SK-N-SH (cell line): ENCODE measurements around the gene AKAP6. TPM values are rescaled to one million over a fixed set of nuclear protein-coding genes. Genes with fewer than 3 reads are reported as not detected.

Experiments used
- CTCF ChIA-PET: fragments of 300-600, 350-600 bp; formaldehyde crosslinking; extraction: SDS; loops from one replicate; lab custom pipeline; 2021; lab: Yijun Ruan, JAX
- POLR2A ChIA-PET: fragments of 350-600 bp; sonication (Branson Sonifier 250); formaldehyde crosslinking; extraction: SDS; loops from one replicate; lab custom pipeline; 2020; ENCODE audit warnings: antibody characterized with exemption, inconsistent platforms; lab: Yijun Ruan, JAX
- DNase-seq: peaks from one replicate; pipeline ENCODE4 v3.0.0; 2012
- H2AFZ ChIP-seq: fragments of 200-600 bp; sonication (generic); 2 replicates; pipeline ENCODE4 v1.8.1; 2016; ENCODE audit warnings: antibody characterized with exemption, mild to moderate bottlenecking, low read depth
- H3F3A ChIP-seq: fragments of 200-600 bp; sonication (generic); replicated peaks from 2 replicates; pipeline ENCODE3; 2016; ENCODE audit warnings: antibody characterized with exemption, mild to moderate bottlenecking; ENCODE audit not compliant: insufficient read depth
- H3K27ac ChIP-seq, 2 experiments: fragments of 200-500 bp in 1 of 2; fragments of 200-600 bp in 1 of 2; sonication (Bioruptor generic) in 1 of 2; sonication (generic), shearing (Covaris generic) in 1 of 2; 2 replicates each; pipeline versions ENCODE4 v1.5.1 to v1.6.1; 2014 to 2016; ENCODE audit warnings: low read depth in 2 of 2, inconsistent platforms in 1 of 2, low read length in 1 of 2, mild to moderate bottlenecking in 1 of 2, mixed read lengths in 1 of 2
- H3K27me3 ChIP-seq: fragments of 200-600 bp; sonication (generic), shearing (Covaris generic); 2 replicates; pipeline ENCODE4 v1.6.1; 2016; ENCODE audit warnings: mixed run types; ENCODE audit not compliant: insufficient read depth
- H3K36me3 ChIP-seq, 2 experiments: fragments of 200-500 bp in 1 of 2; fragments of 200-600 bp in 1 of 2; sonication (Bioruptor generic) in 1 of 2; sonication (generic) in 1 of 2; replicated peaks in 1 of 2; 2 replicates each; pipeline versions ENCODE3 to v1.5.1; 2014 to 2016; ENCODE audit warnings: low read length in 1 of 2, mild to moderate bottlenecking in 1 of 2; ENCODE audit not compliant: insufficient read depth in 2 of 2, control insufficient read depth in 1 of 2
- H3K4me1 ChIP-seq, 2 experiments: fragments of 200-500 bp in 1 of 2; fragments of 200-600 bp in 1 of 2; sonication (Bioruptor generic) in 1 of 2; sonication (generic), shearing (Covaris generic) in 1 of 2; 2 replicates each; pipeline versions ENCODE4 v1.5.1 to v1.6.1; 2014 to 2016; ENCODE audit warnings: low read depth in 1 of 2, low read length in 1 of 2, mixed run types in 1 of 2; ENCODE audit not compliant: insufficient read depth in 2 of 2, control insufficient read depth in 1 of 2
- H3K4me2 ChIP-seq: fragments of 200-600 bp; sonication (generic), shearing (Covaris generic); 2 replicates; pipeline ENCODE4 v1.6.1; 2017; ENCODE audit warnings: mixed run types
- H3K4me3 ChIP-seq, 2 experiments: fragments of 200-500 bp in 1 of 2; fragments of 200-600 bp in 1 of 2; sonication (Bioruptor generic) in 1 of 2; sonication (generic), shearing (Covaris generic) in 1 of 2; 2 replicates each; pipeline versions ENCODE4 v1.5.1 to v1.8.1; 2014 to 2016; ENCODE audit warnings: low read depth in 2 of 2, inconsistent platforms in 1 of 2, low read length in 1 of 2, mild to moderate bottlenecking in 1 of 2, mixed read lengths in 1 of 2, moderate library complexity in 1 of 2
- H3K79me2 ChIP-seq: fragments of 200-600 bp; sonication (generic); 2 replicates; pipeline ENCODE4 v1.8.1; 2017; ENCODE audit warnings: mild to moderate bottlenecking; ENCODE audit not compliant: insufficient read depth
- H3K9ac ChIP-seq: fragments of 200-600 bp; sonication (generic); 2 replicates; pipeline ENCODE4 v1.6.1; 2017; ENCODE audit warnings: mixed run types
- H3K9me2 ChIP-seq: fragments of 200-600 bp; sonication (generic); 2 replicates; pipeline ENCODE4 v1.6.1; 2017; ENCODE audit warnings: mixed run types
- H3K9me3 ChIP-seq: fragments of 200-600 bp; sonication (generic); 2 replicates; pipeline ENCODE4 v1.6.1; 2017; ENCODE audit warnings: mixed run types, mild to moderate bottlenecking, moderate library complexity
- H4K20me1 ChIP-seq: fragments of 200-600 bp; sonication (generic); 2 replicates; pipeline ENCODE4 v1.6.1; 2017; ENCODE audit warnings: mild to moderate bottlenecking, mixed run types; ENCODE audit not compliant: insufficient read depth
- ELF1 ChIP-seq: IDR thresholded peaks from 2 replicates; pipeline ENCODE4 v1.4.0; 2012
- EP300 ChIP-seq, 2 experiments: IDR thresholded peaks; 2 replicates each; pipeline versions ENCODE4 v1.4.0 to v1.6.1; 2012; ENCODE audit warnings: borderline replicate concordance in 1 of 2, low read depth in 1 of 2, low read length in 1 of 2
- EZH2phosphoT487 ChIP-seq: fragments of 200-600 bp; sonication (generic); IDR thresholded peaks from 2 replicates; pipeline ENCODE4 v1.6.1; 2017; ENCODE audit warnings: low read depth, mixed run types, mild to moderate bottlenecking, antibody characterized with exemption, moderate library complexity, borderline replicate concordance
- FOSL2 ChIP-seq: IDR thresholded peaks from 2 replicates; pipeline ENCODE4 v1.4.0; 2012; ENCODE audit warnings: low read depth, mild to moderate bottlenecking, moderate library complexity, borderline replicate concordance
- FOXJ3 ChIP-seq: sonication (generic); formaldehyde crosslinking; IDR thresholded peaks from 2 replicates; pipeline ENCODE4 v1.5.1; 2020; ENCODE audit warnings: mild to moderate bottlenecking, missing genetic modification reagents
- FOXM1 ChIP-seq: IDR thresholded peaks from 2 replicates; pipeline ENCODE4 v1.4.0; 2012; ENCODE audit warnings: low read depth, mild to moderate bottlenecking
- GABPA ChIP-seq: IDR thresholded peaks from 2 replicates; pipeline ENCODE4 v1.4.0; 2012; ENCODE audit warnings: low read depth, mild to moderate bottlenecking
- JUND ChIP-seq: IDR thresholded peaks from 2 replicates; pipeline ENCODE4 v1.4.0; 2012
- MEF2A ChIP-seq: IDR thresholded peaks from 2 replicates; pipeline ENCODE4 v1.4.0; 2012; ENCODE audit warnings: low read depth, borderline replicate concordance
- MXI1 ChIP-seq: IDR thresholded peaks from 2 replicates; pipeline ENCODE4 v1.6.1; 2012; ENCODE audit warnings: mild to moderate bottlenecking, low read depth, low read length, improper control_type of control experiment
- PBX3 ChIP-seq: IDR thresholded peaks from 2 replicates; pipeline ENCODE4; 2012
- RCOR1 ChIP-seq: fragments of 150-350 bp; IDR thresholded peaks from 2 replicates; pipeline ENCODE4 v1.6.1; 2017; ENCODE audit warnings: antibody characterized with exemption, low read length
- RXRA ChIP-seq: IDR thresholded peaks from 2 replicates; pipeline ENCODE4 v1.4.0; 2012; ENCODE audit warnings: low read depth, mild to moderate bottlenecking, borderline replicate concordance
- SIN3A ChIP-seq: IDR thresholded peaks from 2 replicates; pipeline ENCODE4 v1.6.1; 2012; ENCODE audit warnings: low read depth, mild to moderate bottlenecking, low read length, moderate library complexity, borderline replicate concordance
- SMC3 ChIP-seq: IDR thresholded peaks from 2 replicates; pipeline ENCODE4 v1.6.1; 2012; ENCODE audit warnings: low read depth, low read length, improper control_type of control experiment
- TAF1 ChIP-seq: IDR thresholded peaks from 2 replicates; pipeline ENCODE4 v1.6.1; 2012; ENCODE audit warnings: low read depth, mild to moderate bottlenecking, low read length, moderate library complexity, borderline replicate concordance
- TCF12 ChIP-seq: IDR thresholded peaks from 2 replicates; pipeline ENCODE4 v1.4.0; 2012
- USF1 ChIP-seq: IDR thresholded peaks from 2 replicates; pipeline ENCODE4 v1.4.0; 2012; ENCODE audit warnings: low read depth, borderline replicate concordance
- WGBS: methylation state at CpG from one replicate; pipeline ENCODE4 v1.1.6; 2017; ENCODE audit warnings: low lambda C conversion rate; 5-methylcytosine and 5-hydroxymethylcytosine counted together
- polyA plus RNA-seq, 3 experiments: library from polyadenylated mRNA; depleted of rRNA; stranded (reverse); fragments of >200 nt; gene quantifications; 2 replicates each; pipeline ENCODE4 v1.2.3, GENCODE V29; 2012

The AKAP6 gene
- polyA plus RNA-seq, 1 of the 3 experiments (the other 2 are of a cell fraction), result 1.7 TPM

GRCh38 chr14:32412532-32412931 lies 83.4 kb downstream of the AKAP6 start:
- TF ChIP-seq TAF1 (no peak), EZH2phosphoT487 (no peak), TCF12 (no peak), RCOR1 (no peak), MEF2A (no peak), FOXM1 (no peak)
- Histone ChIP-seq H3F3A (peaks cover 39% of the 10 kb centered on the region), H3K9ac (no peak overlapping the region), H3K4me1 (peaks cover 12 to 21% of the 10 kb centered on the region in 2 experiments; a peak in 3 of 4 replicates), H2AFZ (no peak overlapping the region), H3K4me2 (no peak overlapping the region), H3K79me2 (no peaks in the 10 kb centered on the region; the same call in 1 of the 2 replicates), H3K4me3 (no peak overlapping the region), H3K36me3 (no peaks in the 10 kb centered on the region), H3K9me3 (no peaks in the 10 kb centered on the region), H3K27me3 (no peaks in the 10 kb centered on the region), H3K27ac (peak overlapping the region in 1 of 2 experiments; percentile 98; a peak in 2 of 4 replicates), H3K9me2 (no peaks in the 10 kb centered on the region), H4K20me1 (no peaks in the 10 kb centered on the region)
- ChIA-PET CTCF (interaction anchor here (1.2 to 2.5 kb wide), 3 partner anchors 16 to 160 kb away, joined by 3 to 6 read pairs (median 3); no protein-coding TSS in a partner anchor), POLR2A (no interaction called here)
- WGBS, result 56% methylated on average over 2 of the region's 2 CpGs
- DNase-seq, result no peak

GRCh38 chr14:32413967-32414640 lies 85.0 kb downstream of the AKAP6 start:
- Histone ChIP-seq H3K79me2 (no peaks in the 10 kb centered on the region; the same call in 1 of the 2 replicates), H3K27ac (peak overlapping the region; percentile 94 to 98), H3K27me3 (no peaks in the 10 kb centered on the region), H3K9me3 (no peaks in the 10 kb centered on the region), H3K4me1 (peaks cover 20 to 32% of the 10 kb centered on the region in 2 experiments; a peak in 3 of 4 replicates), H3K4me2 (peak overlapping the region; percentile 61), H3K4me3 (peak overlapping the region in 1 of 2 experiments; percentile 3; a peak in 1 of 4 replicates), H3F3A (peaks cover 54% of the 10 kb centered on the region), H3K9me2 (no peaks in the 10 kb centered on the region), H3K9ac (peak overlapping the region; percentile 41), H4K20me1 (no peaks in the 10 kb centered on the region), H3K36me3 (no peaks in the 10 kb centered on the region), H2AFZ (peak overlapping the region; percentile 56; the same call in 1 of the 2 replicates)
- TF ChIP-seq RCOR1 (no peak), PBX3 (peak; percentile 7; the same call in 1 of the 2 replicates)
- 41% methylated on average over 4 of the region's 4 CpGs for WGBS
- POLR2A ChIA-PET, result no interaction called here
- DNase-seq, result no peak
- CTCF ChIA-PET, result interaction anchor here (0.9 to 1.4 kb wide), 3 partner anchors 12 to 31 kb away, joined by 3 to 5 read pairs (median 4); no protein-coding TSS in a partner anchor

DNA sequence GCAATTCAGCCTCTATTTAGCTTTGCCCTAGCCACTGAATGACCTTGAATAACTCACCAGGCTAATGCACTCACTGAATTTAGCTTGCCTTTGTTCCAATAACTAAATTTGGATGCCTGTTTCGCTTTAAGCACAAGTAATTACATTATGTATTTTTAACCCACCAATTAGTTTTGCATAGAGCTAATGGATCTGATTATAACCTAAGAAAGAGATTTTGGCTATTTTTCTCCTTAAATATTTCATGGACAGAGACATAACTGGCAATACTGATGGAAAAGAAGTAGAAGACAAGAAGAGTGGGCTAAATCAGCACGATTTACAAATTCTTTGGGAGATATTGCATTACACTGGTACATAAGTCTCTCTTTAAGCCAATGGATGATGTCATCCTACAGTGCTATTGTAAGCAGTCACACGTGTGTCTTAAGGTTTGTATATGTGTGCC lies 85.7 kb downstream of the AKAP6 start:
- no peaks in the 10 kb centered on the region for H4K20me1 ChIP-seq
- peak overlapping the region in 1 of 2 experiments; percentile 3; a peak in 2 of 4 replicates for H3K4me3 ChIP-seq
- H3K9me3 ChIP-seq, result no peaks in the 10 kb centered on the region
- H2AFZ ChIP-seq, result peak overlapping the region; percentile 56; the same call in 1 of the 2 replicates
- no peak for DNase-seq
- peaks cover 26 to 37% of the 10 kb centered on the region in 2 experiments; a peak in 3 of 4 replicates for H3K4me1 ChIP-seq
- POLR2A ChIA-PET, result no interaction called here
- H3K9me2 ChIP-seq, result no peaks in the 10 kb centered on the region
- CTCF ChIA-PET, result interaction anchor here (0.9 to 1.4 kb wide), 2 partner anchors 14 to 32 kb away, joined by 3 to 4 read pairs; no protein-coding TSS in a partner anchor
- H3K27ac ChIP-seq, result peak overlapping the region; percentile 94 to 98
- H3K9ac ChIP-seq, result peak overlapping the region; percentile 41; the same call in 1 of the 2 replicates
- H3K36me3 ChIP-seq, result no peaks in the 10 kb centered on the region
- no peaks in the 10 kb centered on the region for H3K27me3 ChIP-seq
- H3K4me2 ChIP-seq, result peak overlapping the region; percentile 61
- H3K79me2 ChIP-seq, result no peaks in the 10 kb centered on the region; the same call in 1 of the 2 replicates
- peaks cover 54% of the 10 kb centered on the region for H3F3A ChIP-seq
- 6% methylated on average over 3 of the region's 3 CpGs for WGBS
- TF ChIP-seq ELF1, result no peak
- TF ChIP-seq MEF2A, result no peak
- TF ChIP-seq EP300 (IDR thresholded peaks at IDR 0.05; ENCODE audit: borderline replicate concordance in 1 of 2, low read depth in 1 of 2, low read length in 1 of 2), result peak in 1 of 2 experiments; percentile 90; a peak in 3 of 4 replicates
- TF ChIP-seq SIN3A, result no peak
- no peak for TF ChIP-seq USF1
- TF ChIP-seq SMC3, result no peak
- no peak for TF ChIP-seq GABPA
- TF ChIP-seq RXRA, result no peak
- TF ChIP-seq JUND, result no peak
- TF ChIP-seq FOSL2, result peak; percentile 30; the same call in 1 of the 2 replicates
- TF ChIP-seq FOXJ3 (CRISPR knock-in tag), result no peak
- no peak for TF ChIP-seq EZH2phosphoT487
- 0 out of 2 replicates have a peak, but pooled peaks have one; percentile 8 for TF ChIP-seq MXI1
